SU-DHL-6 (cell line): Measurements from ENCODE around the gene SLC25A48.

Experiments used
- CTCF ChIP-seq: fragments of 200-600 bp; sonication (generic); IDR thresholded peaks from one replicate; pipeline ENCODE4 v1.5.1; 2017; ENCODE audit warnings: antibody characterized with exemption, mild to moderate bottlenecking, low read length, moderate library complexity; ENCODE audit not compliant: insufficient read depth, poor library complexity, severe bottlenecking
- EZH2phosphoT487 ChIP-seq: fragments of 200-600 bp; sonication (generic), shearing (Covaris generic); conservative IDR thresholded peaks from 2 replicates; pipeline ENCODE4 v1.6.1; 2018; ENCODE audit warnings: mild to moderate bottlenecking, antibody characterized with exemption, low read length, moderate library complexity, mixed read lengths

- no peak for TF ChIP-seq CTCF
- no peak for TF ChIP-seq EZH2phosphoT487
Observed at GRCh38 chr5:135871268-135871915, 36.9 kb downstream of the SLC25A48 start.
